Measurements from ENCODE around the gene SMDT1.
"Not testable (repeated sequence)": the region's sequence is repeated elsewhere in the genome, so short reads cannot be mapped to it uniquely, and the experiment has no call there.

The SMDT1 gene

GRCh38 chr22:42120231-42121021 is 40.9 kb downstream of the SMDT1 start:
- H3K9me3 ChIP-seq (ENCODE audit: control insufficient read depth, low read length); H3K9ac ChIP-seq (ENCODE audit: low read length); H3K36me3 ChIP-seq (ENCODE audit: control insufficient read depth, insufficient read depth, low read length, severe bottlenecking); H3K4me3 ChIP-seq (ENCODE audit: low read length); H3K4me1 ChIP-seq (ENCODE audit: control insufficient read depth, insufficient read depth, low read length); DNase-seq (ENCODE audit: low read depth); H3K27me3 ChIP-seq (replicated peaks; ENCODE audit: control insufficient read depth, insufficient read depth, low read length): not testable (repeated sequence)

- not testable (repeated sequence) for H3K27me3 ChIP-seq (replicated peaks; ENCODE audit: control insufficient read depth, insufficient read depth, low read length); H3K9ac ChIP-seq (ENCODE audit: low read length); DNase-seq (ENCODE audit: low read depth); H3K4me1 ChIP-seq (ENCODE audit: control insufficient read depth, insufficient read depth, low read length); H3K4me3 ChIP-seq (ENCODE audit: low read length); H3K9me3 ChIP-seq (ENCODE audit: control insufficient read depth, low read length); H3K36me3 ChIP-seq (ENCODE audit: control insufficient read depth, insufficient read depth, low read length, severe bottlenecking)
These were observed 44.0 kb downstream of the SMDT1 start for GRCh38 chr22:42123529-42123928.

DNA sequence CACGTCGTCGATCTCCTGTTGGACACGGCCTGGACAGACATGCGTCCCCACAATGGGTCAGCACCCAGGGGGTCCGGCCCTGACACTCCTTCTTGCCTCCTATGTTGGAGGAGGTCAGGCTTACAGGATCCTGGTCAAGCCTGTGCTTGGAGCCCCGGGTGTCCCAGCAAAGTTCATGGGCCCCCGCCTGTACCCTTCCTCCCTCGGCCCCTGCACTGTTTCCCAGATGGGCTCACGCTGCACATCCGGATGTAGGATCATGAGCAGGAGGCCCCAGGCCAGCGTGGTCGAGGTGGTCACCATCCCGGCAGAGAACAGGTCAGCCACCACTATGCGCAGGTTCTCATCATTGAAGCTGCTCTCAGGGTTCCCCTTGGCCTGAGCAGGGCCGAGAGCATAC is 48.1 kb downstream of the SMDT1 start:
- DNase-seq (ENCODE audit: low read depth) = no peak
- Histone ChIP-seq H3K4me1 (ENCODE audit: control insufficient read depth, insufficient read depth, low read length) (no peaks in the 10 kb centered on the region), H3K36me3 (ENCODE audit: control insufficient read depth, insufficient read depth, low read length, severe bottlenecking) (no peaks in the 10 kb centered on the region)

GRCh38 chr22:42128007-42128406 is 48.5 kb downstream of the SMDT1 start:
- H3K36me3 ChIP-seq (ENCODE audit: control insufficient read depth, insufficient read depth, low read length, severe bottlenecking); DNase-seq (ENCODE audit: low read depth); H3K27me3 ChIP-seq (replicated peaks; ENCODE audit: control insufficient read depth, insufficient read depth, low read length); H3K9ac ChIP-seq (ENCODE audit: low read length); H3K9me3 ChIP-seq (ENCODE audit: control insufficient read depth, low read length); H3K4me1 ChIP-seq (ENCODE audit: control insufficient read depth, insufficient read depth, low read length); H3K4me3 ChIP-seq (ENCODE audit: low read length): not testable (repeated sequence)

More for the DNA sequence above, 48.1 kb downstream of the SMDT1 start:
- Histone ChIP-seq H3K27me3 (replicated peaks; ENCODE audit: control insufficient read depth, insufficient read depth, low read length) (no peaks in the 10 kb centered on the region), H3K9me3 (ENCODE audit: control insufficient read depth, low read length) (peaks cover 4% of the 10 kb centered on the region), H3K9ac (ENCODE audit: low read length) (no peak overlapping the region), H3K4me3 (ENCODE audit: low read length) (no peak overlapping the region)

GRCh38 chr22:42128776-42129694 is 49.5 kb downstream of the SMDT1 start:
- H3K9me3 ChIP-seq (ENCODE audit: control insufficient read depth, low read length); H3K4me3 ChIP-seq (ENCODE audit: low read length); DNase-seq (ENCODE audit: low read depth); H3K27me3 ChIP-seq (replicated peaks; ENCODE audit: control insufficient read depth, insufficient read depth, low read length); H3K4me1 ChIP-seq (ENCODE audit: control insufficient read depth, insufficient read depth, low read length); H3K36me3 ChIP-seq (ENCODE audit: control insufficient read depth, insufficient read depth, low read length, severe bottlenecking); H3K9ac ChIP-seq (ENCODE audit: low read length): not testable (repeated sequence)

DNA sequence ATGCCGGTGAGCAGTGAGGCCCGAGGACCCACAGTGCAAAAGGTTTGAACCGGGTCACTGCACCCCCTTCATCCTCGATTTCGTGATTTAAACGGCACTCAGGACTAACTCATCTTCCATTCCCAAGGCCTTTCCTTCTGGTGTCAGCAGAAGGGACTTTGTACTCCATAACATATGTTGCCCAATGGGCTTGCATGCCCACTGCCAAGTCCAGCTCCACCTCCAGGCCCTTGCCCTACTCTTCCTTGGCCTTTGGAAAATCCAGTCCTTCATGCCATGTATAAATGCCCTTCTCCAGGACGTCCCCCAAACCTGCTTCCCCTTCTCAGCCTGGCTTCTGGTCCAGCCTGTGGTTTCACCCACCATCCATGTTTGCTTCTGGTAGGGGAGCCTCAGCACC is 50.7 kb downstream of the SMDT1 start:
- not testable (repeated sequence) for DNase-seq (ENCODE audit: low read depth); H3K4me1 ChIP-seq (ENCODE audit: control insufficient read depth, insufficient read depth, low read length); H3K4me3 ChIP-seq (ENCODE audit: low read length); H3K36me3 ChIP-seq (ENCODE audit: control insufficient read depth, insufficient read depth, low read length, severe bottlenecking); H3K27me3 ChIP-seq (replicated peaks; ENCODE audit: control insufficient read depth, insufficient read depth, low read length); H3K9me3 ChIP-seq (ENCODE audit: control insufficient read depth, low read length); H3K9ac ChIP-seq (ENCODE audit: low read length)

DNA sequence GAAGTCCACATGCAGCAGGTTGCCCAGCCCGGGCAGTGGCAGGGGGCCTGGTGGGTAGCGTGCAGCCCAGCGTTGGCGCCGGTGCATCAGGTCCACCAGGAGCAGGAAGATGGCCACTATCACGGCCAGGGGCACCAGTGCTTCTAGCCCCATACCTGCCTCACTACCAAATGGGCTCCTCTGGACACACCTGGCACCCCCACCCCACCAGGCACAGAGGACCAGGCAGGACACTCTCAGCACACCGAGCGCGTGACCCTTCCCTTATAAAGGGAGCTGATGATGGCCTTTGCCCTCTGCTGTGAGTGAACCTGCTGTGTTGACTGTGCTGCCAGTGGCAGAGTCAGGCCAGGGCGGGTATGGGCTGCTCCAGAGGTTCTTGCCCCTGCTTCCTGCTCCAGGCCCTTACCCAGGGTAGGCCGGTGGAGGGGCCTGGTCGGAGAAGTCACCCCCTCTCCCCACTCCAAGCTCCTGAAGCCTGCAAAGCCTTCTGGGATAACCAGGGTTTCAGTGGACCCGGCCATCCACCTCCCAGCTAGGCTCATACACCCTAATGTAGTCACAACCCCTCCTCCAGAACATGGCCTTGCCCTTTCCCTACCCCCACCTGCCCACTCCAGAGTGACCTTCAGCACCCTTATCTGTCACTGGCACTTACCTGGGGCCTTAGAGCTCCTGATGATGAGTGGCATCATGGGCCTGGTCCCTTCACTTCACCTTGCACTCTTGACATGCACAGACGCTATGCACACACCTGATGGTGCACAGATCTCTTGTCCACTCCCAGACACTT is 51.3 kb downstream of the SMDT1 start, which contains the start of gene CYP2D6:
TSS of gene CYP2D6 (minus strand) at position 172 of the 793 bp plus-strand sequence. CDS start at position 153, 19 bp downstream.
- not testable (repeated sequence) for DNase-seq (ENCODE audit: low read depth); H3K4me3 ChIP-seq (ENCODE audit: low read length)

GRCh38 chr22:42131562-42131961 is 52.1 kb downstream of the SMDT1 start:
- no peak for DNase-seq (ENCODE audit: low read depth)
- H3K4me3 ChIP-seq (ENCODE audit: low read length) = no peak overlapping the region
- peaks cover 4% of the 10 kb centered on the region for H3K9me3 ChIP-seq (ENCODE audit: control insufficient read depth, low read length)
- no peak overlapping the region for H3K9ac ChIP-seq (ENCODE audit: low read length)
- no peaks in the 10 kb centered on the region for H3K27me3 ChIP-seq (replicated peaks; ENCODE audit: control insufficient read depth, insufficient read depth, low read length)
- H3K36me3 ChIP-seq (ENCODE audit: control insufficient read depth, insufficient read depth, low read length, severe bottlenecking) = no peaks in the 10 kb centered on the region
- H3K4me1 ChIP-seq (ENCODE audit: control insufficient read depth, insufficient read depth, low read length) = no peaks in the 10 kb centered on the region

More for the DNA sequence above, 51.3 kb downstream of the SMDT1 start, which contains the start of gene CYP2D6:
- not testable (repeated sequence) for H3K36me3 ChIP-seq (ENCODE audit: control insufficient read depth, insufficient read depth, low read length, severe bottlenecking); H3K4me1 ChIP-seq (ENCODE audit: control insufficient read depth, insufficient read depth, low read length); H3K27me3 ChIP-seq (replicated peaks; ENCODE audit: control insufficient read depth, insufficient read depth, low read length); H3K9me3 ChIP-seq (ENCODE audit: control insufficient read depth, low read length); H3K9ac ChIP-seq (ENCODE audit: low read length)

DNA sequence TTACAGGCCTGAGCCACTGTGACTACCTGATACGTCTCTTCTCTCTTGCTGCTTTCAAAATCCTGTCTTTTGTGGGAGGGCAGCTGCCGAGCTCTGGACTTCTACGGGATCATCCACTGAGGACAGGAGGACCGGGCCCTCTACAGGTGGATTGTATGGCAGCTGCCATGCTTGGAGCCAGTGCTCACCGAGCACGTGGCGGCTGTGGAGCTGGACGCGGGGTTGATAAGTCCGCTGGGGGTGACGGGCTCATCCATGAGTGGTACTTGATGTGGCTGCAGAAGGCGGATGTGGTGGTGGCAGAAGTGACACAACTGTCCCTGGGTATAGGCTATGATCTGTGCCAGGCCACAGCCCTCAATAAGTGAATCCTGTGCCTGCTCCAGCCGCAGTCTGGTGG is 53.0 kb downstream of the SMDT1 start:
- Histone ChIP-seq H3K27me3 (replicated peaks; ENCODE audit: control insufficient read depth, insufficient read depth, low read length) (no peaks in the 10 kb centered on the region), H3K4me1 (ENCODE audit: control insufficient read depth, insufficient read depth, low read length) (no peaks in the 10 kb centered on the region), H3K9ac (ENCODE audit: low read length) (no peak overlapping the region), H3K4me3 (ENCODE audit: low read length) (no peak overlapping the region), H3K36me3 (ENCODE audit: control insufficient read depth, insufficient read depth, low read length, severe bottlenecking) (no peaks in the 10 kb centered on the region), H3K9me3 (ENCODE audit: control insufficient read depth, low read length) (peaks cover 4% of the 10 kb centered on the region)
- DNase-seq (ENCODE audit: low read depth) = no peak

Measured in adipocyte (in vitro differentiated cells).